SK-N-SH treated with all-trans-retinoic acid at 6 μM for 48 hours (cell line): Measurements from ENCODE around the gene WDFY2.

Experiments
- ATAC-seq: fragments of 200-7000 bp; cut with Tn5 transposase; 3 replicates; pipeline ENCODE4 v1.9.1; 2020; ENCODE audit warnings: mild to moderate bottlenecking, moderate library complexity
- BACH2 ChIP-seq: fragments of 250-450 bp; sonication (Bioruptor Pico); IDR thresholded peaks from 2 replicates; pipeline ENCODE4 v1.9.0; 2021; ENCODE audit warnings: mild to moderate bottlenecking, borderline replicate concordance
- CSDC2 ChIP-seq: fragments of 250-450 bp; sonication (Bioruptor Pico); IDR thresholded peaks from 2 replicates; pipeline ENCODE4 v1.5.0; 2020; ENCODE audit warnings: mild to moderate bottlenecking, moderate library complexity
- CSRNP3 ChIP-seq: fragments of 250-450 bp; sonication (Bioruptor Pico); IDR thresholded peaks from 2 replicates; pipeline ENCODE4 v1.5.1; 2021; ENCODE audit warnings: mild to moderate bottlenecking, moderate library complexity
- ESRRG ChIP-seq: fragments of 250-450 bp; sonication (Bioruptor Pico); IDR thresholded peaks from 2 replicates; pipeline ENCODE4 v1.6.1; 2021; ENCODE audit warnings: mild to moderate bottlenecking
- GLIS3 ChIP-seq: fragments of 250-450 bp; sonication (Bioruptor Pico); IDR thresholded peaks from 2 replicates; pipeline ENCODE4 v1.5.0; 2020; ENCODE audit warnings: mild to moderate bottlenecking, moderate library complexity
- PATZ1 ChIP-seq: fragments of 250-450 bp; sonication (Bioruptor Pico); IDR thresholded peaks from 2 replicates; pipeline ENCODE4 v1.8.0; 2020; ENCODE audit warnings: mild to moderate bottlenecking, moderate library complexity, borderline replicate concordance
- POU6F1 ChIP-seq: fragments of 250-450 bp; sonication (Bioruptor Pico); IDR thresholded peaks from 2 replicates; pipeline ENCODE4 v1.8.0; 2021; ENCODE audit warnings: low read depth, mild to moderate bottlenecking, moderate library complexity, borderline replicate concordance
- PPARA ChIP-seq: fragments of 250-450 bp; sonication (Bioruptor Pico); IDR thresholded peaks from 2 replicates; pipeline ENCODE4 v1.5.0; 2020; ENCODE audit warnings: mild to moderate bottlenecking, borderline replicate concordance
- RARB ChIP-seq: fragments of 250-450 bp; sonication (Bioruptor Pico); IDR thresholded peaks from 2 replicates; pipeline ENCODE4 v1.8.0; 2021; ENCODE audit warnings: mild to moderate bottlenecking, moderate library complexity
- SNAI2 ChIP-seq: fragments of 250-450 bp; sonication (Bioruptor Pico); IDR thresholded peaks from 2 replicates; pipeline ENCODE4 v1.5.0; 2020; ENCODE audit warnings: mild to moderate bottlenecking, moderate library complexity
- TCF4 ChIP-seq: fragments of 250-450 bp; sonication (Bioruptor Pico); IDR thresholded peaks from 2 replicates; pipeline ENCODE4 v1.8.0; 2021; ENCODE audit warnings: mild to moderate bottlenecking, moderate library complexity, borderline replicate concordance
- TOX ChIP-seq: fragments of 250-450 bp; sonication (Bioruptor Pico); IDR thresholded peaks from 2 replicates; pipeline ENCODE4 v1.8.0; 2021; ENCODE audit warnings: mild to moderate bottlenecking, moderate library complexity, borderline replicate concordance
- TSHZ2 ChIP-seq: fragments of 250-450 bp; sonication (Bioruptor Pico); IDR thresholded peaks from 2 replicates; pipeline ENCODE4 v1.5.0; 2020; ENCODE audit warnings: mild to moderate bottlenecking, moderate library complexity
- ZFP3 ChIP-seq: fragments of 250-450 bp; sonication (Bioruptor Pico); IDR thresholded peaks from 2 replicates; pipeline ENCODE4 v1.5.0; 2020; ENCODE audit warnings: mild to moderate bottlenecking, moderate library complexity
- ZFP30 ChIP-seq: fragments of 450-650 bp; formaldehyde crosslinking; IDR thresholded peaks from 2 replicates; pipeline ENCODE4 v1.5.0; 2022; ENCODE audit warnings: mild to moderate bottlenecking, moderate library complexity
- ZNF565 ChIP-seq: fragments of 450-650 bp; formaldehyde crosslinking; conservative IDR thresholded peaks from 2 replicates; pipeline ENCODE4 v1.5.0; 2020; ENCODE audit warnings: low read depth, mild to moderate bottlenecking, moderate library complexity
- ZNF8 ChIP-seq: fragments of 450-650 bp; formaldehyde crosslinking; IDR thresholded peaks from 2 replicates; pipeline ENCODE4 v1.5.0; 2020; ENCODE audit warnings: mild to moderate bottlenecking, moderate library complexity

The WDFY2 gene

GRCh38 chr13:51630288-51630615, 46.0 kb downstream of the WDFY2 start:
- ATAC-seq: no peak
- TF ChIP-seq PPARA (CRISPR knock-in tag): no peak
- TF ChIP-seq RARB (CRISPR knock-in tag): no peak
- TF ChIP-seq GLIS3 (CRISPR knock-in tag): no peak
- TF ChIP-seq ZFP3: no peak
- no peak for TF ChIP-seq CSDC2
- TF ChIP-seq TSHZ2 (CRISPR knock-in tag): no peak
- TF ChIP-seq SNAI2: no peak
- no peak for TF ChIP-seq ESRRG (CRISPR knock-in tag)
- no peak for TF ChIP-seq BACH2 (CRISPR knock-in tag)
- no peak for TF ChIP-seq POU6F1 (CRISPR knock-in tag)
- no peak for TF ChIP-seq PATZ1

- ATAC-seq: peak; percentile 25
- TF ChIP-seq ZNF8 (CRISPR knock-in tag): no peak
- no peak for TF ChIP-seq ZFP3
- TF ChIP-seq TCF4 (CRISPR knock-in tag): no peak
- TF ChIP-seq ZFP30 (CRISPR knock-in tag): no peak
- TF ChIP-seq PATZ1: no peak
- TF ChIP-seq PPARA (CRISPR knock-in tag): no peak
- no peak for TF ChIP-seq SNAI2
- TF ChIP-seq CSRNP3: no peak
- TF ChIP-seq BACH2 (CRISPR knock-in tag): no peak
- no peak for TF ChIP-seq TOX
- no peak for TF ChIP-seq CSDC2
- no peak for TF ChIP-seq POU6F1 (CRISPR knock-in tag)
- TF ChIP-seq GLIS3 (CRISPR knock-in tag): no peak
- TF ChIP-seq ZNF565 (CRISPR knock-in tag): no peak
Measured at GRCh38 chr13:51632591-51633362, 48.5 kb downstream of the WDFY2 start.
